Activated CD8-positive, alpha-beta memory T cell treated with anti-CD3 and anti-CD28 coated beads, Interleukin-2, amount 50 U/mL, for 24 hours (primary cell): ENCODE data around the gene OR6C74.

Source experiments
- DNase-seq: peaks from one replicate; pipeline ENCODE4 v3.0.0-alpha.2; 2020; ENCODE audit errors: extremely low read depth

OR6C74 gene

GRCh38 chr12:55244309-55244708 lies at the start of gene OR6C74:
OR6C74 (plus strand) TSS chr12:55244609; CDS start chr12:55247288, 2,679 bp downstream.
- DNase-seq = no peak

GRCh38 chr12:55220725-55221124 lies 23.7 kb upstream of the OR6C74 start, which contains the start of gene OR10A7:
OR10A7 (plus strand) TSS chr12:55221025; CDS start chr12:55221025, 0 bp downstream.
- DNase-seq = no peak

GRCh38 chr12:55226523-55226922 lies 17.9 kb upstream of the OR6C74 start:
- DNase-seq = no peak

- no peak for DNase-seq
Measured at GRCh38 chr12:55227643-55228042, 16.8 kb upstream of the OR6C74 start.

GRCh38 chr12:55246159-55246558 lies 1.8 kb downstream of the OR6C74 start:
- no peak for DNase-seq

GRCh38 chr12:55250944-55251343 lies 6.5 kb downstream of the OR6C74 start:
- no peak for DNase-seq

GRCh38 chr12:55253281-55253680 lies 8.9 kb downstream of the OR6C74 start:
- DNase-seq = no peak

GRCh38 chr12:55256831-55257230 lies 12.4 kb downstream of the OR6C74 start:
- no peak for DNase-seq

- no peak for DNase-seq
Measured at GRCh38 chr12:55258303-55258702, 13.9 kb downstream of the OR6C74 start.

GRCh38 chr12:55280991-55281390 lies 36.6 kb downstream of the OR6C74 start:
- DNase-seq = no peak

GRCh38 chr12:55289999-55290398 lies 45.6 kb downstream of the OR6C74 start:
- DNase-seq = no peak
